H9 (cell line): ENCODE results near the gene TMEM100. TPM values are rescaled to one million over a fixed set of nuclear protein-coding genes. Genes with fewer than 3 reads are reported as not detected.

Experiments
- DNase-seq: peaks from one replicate; pipeline ENCODE4 v3.0.0-alpha.2; 2017
- H2AFZ ChIP-seq: one replicate; pipeline ENCODE4 v1.6.1; 2013; ENCODE audit warnings: mild to moderate bottlenecking, low read length, control low read depth, moderate library complexity
- H2AK5ac ChIP-seq: 2 replicates; pipeline ENCODE4 v1.6.1; 2013; ENCODE audit warnings: low read length, control low read depth, mixed read lengths; ENCODE audit not compliant: insufficient read length
- H2BK120ac ChIP-seq: one replicate; pipeline ENCODE4 v1.6.1; 2013; ENCODE audit warnings: low read depth, mild to moderate bottlenecking, low read length, control low read depth, inconsistent platforms; ENCODE audit not compliant: poor library complexity, severe bottlenecking
- H2BK12ac ChIP-seq: 2 replicates; pipeline ENCODE4 v1.6.1; 2013; ENCODE audit warnings: low read length, control low read depth, mixed read lengths, low read depth; ENCODE audit not compliant: insufficient read length
- H2BK15ac ChIP-seq: 2 replicates; pipeline ENCODE4 v1.6.1; 2013; ENCODE audit warnings: low read depth, low read length, control low read depth
- H2BK20ac ChIP-seq: one replicate; pipeline ENCODE4 v1.6.1; 2013; ENCODE audit warnings: low read depth, mild to moderate bottlenecking, low read length, control low read depth, inconsistent platforms; ENCODE audit not compliant: poor library complexity, severe bottlenecking
- H2BK5ac ChIP-seq: 2 replicates; pipeline ENCODE4 v1.6.1; 2013; ENCODE audit warnings: low read length, control low read depth, mixed read lengths; ENCODE audit not compliant: insufficient read length
- H3K14ac ChIP-seq: 2 replicates; pipeline ENCODE4 v1.6.1; 2013; ENCODE audit warnings: low read length, control low read depth; ENCODE audit not compliant: insufficient read depth
- H3K18ac ChIP-seq: 2 replicates; pipeline ENCODE4 v1.6.1; 2013; ENCODE audit warnings: low read depth, mild to moderate bottlenecking, mixed read lengths, low read length, control low read depth; ENCODE audit not compliant: insufficient read length
- H3K23ac ChIP-seq: 2 replicates; pipeline ENCODE4 v1.6.1; 2013; ENCODE audit warnings: low read length, control low read depth, mixed read lengths, low read depth; ENCODE audit not compliant: insufficient read length
- H3K23me2 ChIP-seq: 2 replicates; pipeline ENCODE4 v1.6.1; 2013; ENCODE audit warnings: low read depth, mild to moderate bottlenecking, mixed read lengths, low read length, control low read depth; ENCODE audit not compliant: insufficient read length, poor library complexity, severe bottlenecking
- H3K27ac ChIP-seq: 2 replicates; pipeline ENCODE4 v1.5.1; 2013; ENCODE audit warnings: low read length, control low read depth, mixed read lengths, low read depth; ENCODE audit not compliant: insufficient read length
- H3K27me3 ChIP-seq: 2 replicates; pipeline ENCODE4 v1.6.1; 2013; ENCODE audit warnings: low read length, control low read depth, inconsistent platforms; ENCODE audit not compliant: insufficient read depth
- H3K4ac ChIP-seq: 2 replicates; pipeline ENCODE4 v1.6.1; 2013; ENCODE audit warnings: low read depth, mild to moderate bottlenecking, control low read depth, inconsistent platforms, low read length, moderate library complexity
- H3K4me1 ChIP-seq: 2 replicates; pipeline ENCODE4 v1.6.1; 2013; ENCODE audit warnings: low read length, control low read depth, inconsistent platforms; ENCODE audit not compliant: insufficient read depth
- H3K4me2 ChIP-seq: 2 replicates; pipeline ENCODE4 v1.6.1; 2013; ENCODE audit warnings: low read length, control low read depth, mixed read lengths; ENCODE audit not compliant: insufficient read length, insufficient read depth
- H3K56ac ChIP-seq: 2 replicates; pipeline ENCODE4 v1.6.1; 2013; ENCODE audit warnings: low read depth, mild to moderate bottlenecking, mixed read lengths, low read length, control low read depth; ENCODE audit not compliant: insufficient read length
- H3K79me1 ChIP-seq: 2 replicates; pipeline ENCODE4 v1.6.1; 2013; ENCODE audit warnings: low read depth, mild to moderate bottlenecking, moderate library complexity, low read length, control low read depth, inconsistent platforms; ENCODE audit not compliant: insufficient read depth, poor library complexity, severe bottlenecking
- H3K79me2 ChIP-seq: 2 replicates; pipeline ENCODE4 v1.6.1; 2013; ENCODE audit warnings: low read length, control low read depth, inconsistent platforms; ENCODE audit not compliant: insufficient read depth
- H3K9ac ChIP-seq: 2 replicates; pipeline ENCODE4 v1.6.1; 2013; ENCODE audit warnings: low read length, control low read depth, mixed read lengths; ENCODE audit not compliant: insufficient read length; ENCODE audit errors: extremely low read depth
- H3K9me3 ChIP-seq: one replicate; pipeline ENCODE4 v1.6.1; 2013; ENCODE audit warnings: low read depth, low read length, inconsistent platforms; ENCODE audit not compliant: control insufficient read depth
- H3T11ph ChIP-seq: one replicate; pipeline ENCODE4 v1.6.1; 2013; ENCODE audit warnings: mild to moderate bottlenecking, low read length, control low read depth, inconsistent platforms
- H4K20me1 ChIP-seq: one replicate; pipeline ENCODE4 v1.6.1; 2013; ENCODE audit not compliant: control insufficient read depth, insufficient read length, insufficient read depth
- H4K5ac ChIP-seq: 2 replicates; pipeline ENCODE4 v1.6.1; 2013; ENCODE audit warnings: low read depth, mild to moderate bottlenecking, mixed read lengths, low read length, control low read depth; ENCODE audit not compliant: insufficient read length
- H4K8ac ChIP-seq: replicated peaks from 2 replicates; pipeline ENCODE4 v1.6.1; 2013; ENCODE audit warnings: low read length, control low read depth, mixed read lengths, low read depth; ENCODE audit not compliant: insufficient read length
- H4K91ac ChIP-seq: 2 replicates; pipeline ENCODE4 v1.6.1; 2013; ENCODE audit warnings: low read depth, mild to moderate bottlenecking, moderate library complexity, mixed read lengths, low read length, control low read depth; ENCODE audit not compliant: insufficient read length
- H3K27ac Mint-ChIP-seq, 3 experiments: 2 replicates in 2 of 3; 3 replicates in 1 of 3; pipeline ENCODE4 v1.8.0; 2020 to 2021; ENCODE audit warnings: mixed read lengths in 3 of 3, mild to moderate bottlenecking in 1 of 3, moderate library complexity in 1 of 3
- H3K27me3 Mint-ChIP-seq: 2 replicates; pipeline ENCODE4 v1.8.0; 2021; ENCODE audit warnings: low read depth, mild to moderate bottlenecking, moderate library complexity, mixed read lengths
- H3K36me3 Mint-ChIP-seq, 3 experiments: 2 replicates in 2 of 3; 3 replicates in 1 of 3; pipeline ENCODE4 v1.8.0; 2020 to 2021; ENCODE audit warnings: low read depth in 3 of 3, mixed read lengths in 3 of 3; ENCODE audit not compliant: insufficient read depth in 1 of 3
- H3K4me1 Mint-ChIP-seq, 2 experiments: 2 replicates each; pipeline ENCODE4 v1.8.0; 2020; ENCODE audit warnings: mixed read lengths in 2 of 2
- H3K4me3 Mint-ChIP-seq, 2 experiments: 2 replicates in 1 of 2; 3 replicates in 1 of 2; pipeline ENCODE4 v1.8.0; 2020 to 2021; ENCODE audit warnings: mild to moderate bottlenecking in 2 of 2, mixed read lengths in 2 of 2, moderate library complexity in 1 of 2
- H3K9me3 Mint-ChIP-seq, 2 experiments: 2 replicates in 1 of 2; 3 replicates in 1 of 2; pipeline ENCODE4 v1.8.0; 2020; ENCODE audit warnings: mild to moderate bottlenecking in 2 of 2, mixed read lengths in 2 of 2, moderate library complexity in 1 of 2
- CTCF ChIP-seq: fragments of 200-600 bp; sonication (generic); conservative IDR thresholded peaks from 3 replicates; pipeline ENCODE4 v1.8.0; 2021; ENCODE audit warnings: antibody characterized with exemption, mild to moderate bottlenecking
- total RNA-seq: library from RNA; stranded (reverse); gene quantifications from 2 replicates; pipeline ENCODE4 v1.2.1, GENCODE V29; 2021

The TMEM100 gene
- total RNA-seq, 1 experiment from 2014 or later = 0.17 TPM

- H2BK20ac ChIP-seq = no peak overlapping the region
Measured at GRCh38 chr17:55691666-55692065, 31.0 kb downstream of the TMEM100 start.

More at GRCh38 chr17:55691666-55692065, 31.0 kb downstream of the TMEM100 start:
- Histone ChIP-seq H3K56ac (no peak overlapping the region), H2AK5ac (no peak overlapping the region), H4K91ac (no peak overlapping the region), H4K5ac (no peak overlapping the region), H3K4me1 (peaks cover 2% of the 10 kb centered on the region; the same call in 1 of the 2 replicates), H2BK120ac (no peak overlapping the region), H3T11ph (no peak overlapping the region), H2AFZ (no peak overlapping the region), H2BK12ac (no peak overlapping the region), H3K23me2 (no peaks in the 10 kb centered on the region), H4K8ac (no peak overlapping the region), H3K14ac (no peak overlapping the region), H3K79me2 (no peaks in the 10 kb centered on the region), H3K27me3 (no peaks in the 10 kb centered on the region), H3K23ac (no peak overlapping the region), H4K20me1 (no peaks in the 10 kb centered on the region), H2BK5ac (no peak overlapping the region), H2BK15ac (no peak overlapping the region), H3K27ac (no peak overlapping the region), H3K79me1 (no peaks in the 10 kb centered on the region), H3K9me3 (peaks cover 7% of the 10 kb centered on the region), H3K4me2 (no peak overlapping the region), H3K18ac (no peak overlapping the region), H3K9ac (no peak overlapping the region), H3K4ac (no peak overlapping the region)
- no peak overlapping the region for H3K4me3 Mint-ChIP-seq
- H3K27me3 Mint-ChIP-seq = no peaks in the 10 kb centered on the region; the same call in 1 of the 2 replicates
- no peak for TF ChIP-seq CTCF
- H3K27ac Mint-ChIP-seq = no peak overlapping the region
- no peaks in the 10 kb centered on the region; a peak in 1 of 4 replicates for H3K4me1 Mint-ChIP-seq
- peaks cover 14 to 16% of the 10 kb centered on the region in 2 experiments for H3K9me3 Mint-ChIP-seq
- DNase-seq = no peak
- peaks cover 1 to 17% (median 10%) of the 10 kb centered on the region in 3 experiments; a peak in 5 of 7 replicates for H3K36me3 Mint-ChIP-seq
